ENCODE measurements around the gene ARRDC4.
A peak's percentile ranks its signal among the peaks of the same experiment; 100 is the strongest.

Gene ARRDC4

GRCh38 chr15:97955529-97955928, 5.0 kb upstream of the ARRDC4 start:
- Mint-ChIP-seq H3K4me3 (no peak overlapping the region), H3K36me3 (no peaks in the 10 kb centered on the region), H3K27me3 (no peaks in the 10 kb centered on the region), H3K27ac (no peak overlapping the region), H3K9me3 (ENCODE audit: low read depth) (no peaks in the 10 kb centered on the region), H3K4me1 (ENCODE audit: low read depth) (peaks cover 13% of the 10 kb centered on the region)

- Mint-ChIP-seq H3K36me3 (no peaks in the 10 kb centered on the region), H3K27ac (no peak overlapping the region), H3K9me3 (ENCODE audit: low read depth) (no peaks in the 10 kb centered on the region), H3K4me3 (peak overlapping the region; percentile 87), H3K27me3 (no peaks in the 10 kb centered on the region), H3K4me1 (ENCODE audit: low read depth) (peaks cover 37% of the 10 kb centered on the region)
Observed at GRCh38 chr15:97959724-97960363, 659 bp upstream of the ARRDC4 start.

DNA sequence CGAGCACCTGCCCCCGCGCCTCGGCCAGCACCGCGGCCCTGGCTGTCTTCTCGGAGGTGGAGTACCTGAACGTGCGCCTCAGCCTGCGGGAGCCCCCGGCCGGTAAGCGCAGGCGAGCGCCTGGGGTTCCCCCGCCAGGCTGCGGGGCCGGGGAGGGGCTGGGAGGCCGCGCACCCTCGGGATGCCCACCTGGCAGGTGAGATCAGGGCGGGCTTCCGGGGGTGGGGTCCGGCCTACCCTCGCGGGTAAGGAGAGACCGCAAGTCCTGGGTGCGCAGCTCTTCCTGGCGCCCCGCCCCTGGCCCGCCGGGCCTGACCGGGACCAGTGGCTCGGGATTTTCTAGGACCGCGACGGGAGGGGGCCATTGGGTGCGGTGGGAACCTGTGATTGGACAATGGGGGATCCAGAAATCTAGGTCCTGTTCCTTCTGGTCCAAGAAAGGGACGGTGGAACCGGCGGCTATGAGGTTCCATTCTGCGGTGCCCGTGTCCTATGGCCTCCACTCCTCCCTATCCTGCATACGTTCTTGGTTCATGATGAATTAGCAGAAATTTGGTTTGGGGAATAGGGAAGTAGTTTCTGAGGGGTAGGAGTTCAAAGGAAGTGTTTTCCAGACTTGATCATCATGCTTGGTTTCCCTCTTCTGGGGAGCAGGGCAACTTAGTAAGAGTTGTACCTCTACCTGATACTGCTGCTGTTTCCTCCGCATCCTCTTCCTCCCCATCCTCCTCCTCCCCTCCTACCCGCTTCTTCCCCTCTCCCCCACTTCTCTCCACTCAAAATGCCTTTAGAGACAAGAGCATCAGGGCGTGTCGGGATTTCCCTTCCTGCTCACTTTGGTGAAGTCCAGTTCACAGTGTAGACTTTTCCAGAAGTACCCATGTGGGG, 808 bp downstream of the ARRDC4 start:
- Mint-ChIP-seq H3K36me3 (no peaks in the 10 kb centered on the region), H3K9me3 (ENCODE audit: low read depth) (no peaks in the 10 kb centered on the region), H3K27me3 (no peaks in the 10 kb centered on the region), H3K4me1 (ENCODE audit: low read depth) (peaks cover 37% of the 10 kb centered on the region), H3K27ac (peak overlapping the region; percentile 77), H3K4me3 (peak overlapping the region; percentile 89)

GRCh38 chr15:97962263-97962662, 1.8 kb downstream of the ARRDC4 start:
- no peaks in the 10 kb centered on the region for H3K36me3 Mint-ChIP-seq
- no peaks in the 10 kb centered on the region for H3K27me3 Mint-ChIP-seq
- H3K27ac Mint-ChIP-seq: peak overlapping the region; percentile 77
- peak overlapping the region; percentile 89 for H3K4me3 Mint-ChIP-seq
- no peaks in the 10 kb centered on the region for H3K9me3 Mint-ChIP-seq (ENCODE audit: low read depth)
- H3K4me1 Mint-ChIP-seq (ENCODE audit: low read depth): peaks cover 37% of the 10 kb centered on the region

GRCh38 chr15:97963779-97964178, 3.3 kb downstream of the ARRDC4 start:
- H3K4me1 Mint-ChIP-seq (ENCODE audit: low read depth): peaks cover 37% of the 10 kb centered on the region
- H3K36me3 Mint-ChIP-seq: no peaks in the 10 kb centered on the region
- H3K27ac Mint-ChIP-seq: no peak overlapping the region
- no peaks in the 10 kb centered on the region for H3K27me3 Mint-ChIP-seq
- H3K9me3 Mint-ChIP-seq (ENCODE audit: low read depth): no peaks in the 10 kb centered on the region
- H3K4me3 Mint-ChIP-seq: no peak overlapping the region

- peaks cover 4% of the 10 kb centered on the region for H3K36me3 Mint-ChIP-seq
Observed at GRCh38 chr15:97966246-97966645, 5.7 kb downstream of the ARRDC4 start.

GRCh38 chr15:97966924-97967620, 6.6 kb downstream of the ARRDC4 start:
- Mint-ChIP-seq H3K36me3 (peaks cover 5% of the 10 kb centered on the region), H3K27me3 (no peaks in the 10 kb centered on the region), H3K9me3 (ENCODE audit: low read depth) (no peaks in the 10 kb centered on the region), H3K4me1 (ENCODE audit: low read depth) (peaks cover 16% of the 10 kb centered on the region), H3K27ac (no peak overlapping the region), H3K4me3 (no peak overlapping the region)

More at GRCh38 chr15:97966246-97966645, 5.7 kb downstream of the ARRDC4 start:
- no peaks in the 10 kb centered on the region for H3K9me3 Mint-ChIP-seq (ENCODE audit: low read depth)
- no peaks in the 10 kb centered on the region for H3K27me3 Mint-ChIP-seq
- H3K27ac Mint-ChIP-seq: no peak overlapping the region
- H3K4me1 Mint-ChIP-seq (ENCODE audit: low read depth): peaks cover 23% of the 10 kb centered on the region
- no peak overlapping the region for H3K4me3 Mint-ChIP-seq

DNA sequence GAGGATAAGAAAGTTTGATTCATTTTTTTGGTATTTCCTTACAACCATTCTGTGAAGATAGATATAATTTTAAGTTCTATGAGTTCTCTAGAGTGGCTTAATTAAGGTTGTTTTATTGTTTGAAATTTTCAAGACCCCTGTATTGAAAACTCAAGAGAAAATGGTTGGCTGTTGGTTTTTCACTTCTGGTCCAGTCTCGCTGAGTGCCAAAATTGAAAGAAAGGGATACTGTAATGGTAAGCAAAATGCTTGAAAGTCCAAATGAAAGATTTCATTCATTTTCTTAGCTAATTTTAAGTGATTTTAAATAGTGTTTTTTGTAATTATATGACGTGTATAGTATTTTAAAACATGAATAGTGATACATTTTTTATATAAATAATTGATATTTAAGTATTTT, 7.4 kb downstream of the ARRDC4 start:
- Mint-ChIP-seq H3K9me3 (ENCODE audit: low read depth) (no peaks in the 10 kb centered on the region), H3K4me1 (ENCODE audit: low read depth) (peaks cover 8% of the 10 kb centered on the region), H3K36me3 (peaks cover 5% of the 10 kb centered on the region), H3K27me3 (no peaks in the 10 kb centered on the region), H3K27ac (no peak overlapping the region), H3K4me3 (no peak overlapping the region)

DNA sequence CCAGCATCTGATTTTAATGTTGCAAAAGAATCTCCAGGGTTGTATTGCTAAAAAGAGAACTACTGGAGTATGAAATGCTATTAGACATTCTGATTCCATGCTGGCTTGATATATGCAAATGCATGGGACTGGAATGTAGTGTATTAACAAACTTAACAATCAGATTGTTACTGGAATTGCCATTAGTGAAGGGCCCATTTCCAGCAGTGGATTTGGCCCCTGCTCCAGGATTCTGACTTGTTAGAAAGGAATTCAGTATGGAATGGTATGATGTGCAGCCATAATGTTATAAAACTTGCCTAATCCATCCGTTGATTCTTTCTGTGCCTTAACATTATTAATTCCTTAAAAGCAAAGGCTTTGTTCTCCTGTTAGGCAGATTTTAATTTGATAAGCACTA, 7.9 kb downstream of the ARRDC4 start:
- Mint-ChIP-seq H3K9me3 (ENCODE audit: low read depth) (no peaks in the 10 kb centered on the region), H3K4me1 (ENCODE audit: low read depth) (peaks cover 3% of the 10 kb centered on the region), H3K4me3 (no peak overlapping the region), H3K27me3 (no peaks in the 10 kb centered on the region), H3K27ac (no peak overlapping the region), H3K36me3 (peaks cover 5% of the 10 kb centered on the region)

DNA sequence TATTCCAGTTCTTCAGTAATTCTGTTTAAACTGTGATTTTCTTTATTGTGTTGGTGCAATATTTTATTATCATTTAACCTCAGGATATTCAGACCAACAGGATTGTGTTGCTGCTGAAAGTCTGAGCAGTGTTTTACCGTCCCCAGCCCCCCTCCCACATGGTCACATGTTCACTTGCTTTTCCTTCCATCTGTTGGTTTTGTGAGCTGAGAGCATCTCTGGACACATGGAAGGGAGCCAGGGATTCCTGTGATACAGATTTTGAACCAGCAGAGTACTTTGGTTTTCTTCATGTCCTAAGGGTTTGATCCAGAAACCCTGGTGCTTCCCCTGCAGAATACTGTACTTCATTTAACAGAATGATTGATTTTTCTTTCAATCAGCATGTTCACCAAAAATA, 11.9 kb downstream of the ARRDC4 start:
- H3K36me3 Mint-ChIP-seq: peaks cover 5% of the 10 kb centered on the region
- no peak overlapping the region for H3K27ac Mint-ChIP-seq
- no peak overlapping the region for H3K4me3 Mint-ChIP-seq
- no peaks in the 10 kb centered on the region for H3K27me3 Mint-ChIP-seq
- no peaks in the 10 kb centered on the region for H3K9me3 Mint-ChIP-seq (ENCODE audit: low read depth)
- H3K4me1 Mint-ChIP-seq (ENCODE audit: low read depth): no peaks in the 10 kb centered on the region

DNA sequence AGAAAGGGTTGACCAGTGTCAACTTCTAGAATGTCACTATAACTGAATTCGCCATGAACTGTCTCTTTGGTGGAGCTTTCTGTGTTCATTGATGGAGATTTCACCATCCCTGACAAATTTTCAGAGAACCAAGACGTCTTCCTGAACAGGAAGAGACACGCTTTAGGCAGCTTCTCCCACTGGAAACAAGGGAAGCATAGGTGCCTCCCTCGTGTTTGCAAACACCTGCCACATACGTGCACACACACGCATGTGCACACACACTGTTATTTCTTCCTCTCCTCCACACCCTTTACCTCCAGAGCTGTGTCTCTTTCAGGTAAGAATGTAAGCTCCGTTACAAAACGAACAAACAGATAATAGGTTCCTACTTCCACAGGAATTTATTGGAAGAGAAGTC, 15.6 kb downstream of the ARRDC4 start:
- H3K27me3 Mint-ChIP-seq: no peaks in the 10 kb centered on the region

GRCh38 chr15:97976766-97977503, 16.4 kb downstream of the ARRDC4 start:
- no peak overlapping the region for H3K27ac Mint-ChIP-seq
- peaks cover 13% of the 10 kb centered on the region for H3K4me1 Mint-ChIP-seq (ENCODE audit: low read depth)
- no peaks in the 10 kb centered on the region for H3K9me3 Mint-ChIP-seq (ENCODE audit: low read depth)
- no peaks in the 10 kb centered on the region for H3K36me3 Mint-ChIP-seq
- H3K27me3 Mint-ChIP-seq: no peaks in the 10 kb centered on the region
- no peak overlapping the region for H3K4me3 Mint-ChIP-seq

More for the DNA sequence above, 15.6 kb downstream of the ARRDC4 start:
- no peaks in the 10 kb centered on the region for H3K9me3 Mint-ChIP-seq (ENCODE audit: low read depth)
- peaks cover 7% of the 10 kb centered on the region for H3K4me1 Mint-ChIP-seq (ENCODE audit: low read depth)
- H3K4me3 Mint-ChIP-seq: no peak overlapping the region
- peaks cover 3% of the 10 kb centered on the region for H3K36me3 Mint-ChIP-seq
- no peak overlapping the region for H3K27ac Mint-ChIP-seq

- no peak overlapping the region for H3K4me3 Mint-ChIP-seq
- H3K27ac Mint-ChIP-seq: no peak overlapping the region
- peaks cover 13% of the 10 kb centered on the region for H3K4me1 Mint-ChIP-seq (ENCODE audit: low read depth)
- no peaks in the 10 kb centered on the region for H3K9me3 Mint-ChIP-seq (ENCODE audit: low read depth)
- H3K36me3 Mint-ChIP-seq: no peaks in the 10 kb centered on the region
- H3K27me3 Mint-ChIP-seq: no peaks in the 10 kb centered on the region
Observed at GRCh38 chr15:97977734-97978133, 17.2 kb downstream of the ARRDC4 start.

DNA sequence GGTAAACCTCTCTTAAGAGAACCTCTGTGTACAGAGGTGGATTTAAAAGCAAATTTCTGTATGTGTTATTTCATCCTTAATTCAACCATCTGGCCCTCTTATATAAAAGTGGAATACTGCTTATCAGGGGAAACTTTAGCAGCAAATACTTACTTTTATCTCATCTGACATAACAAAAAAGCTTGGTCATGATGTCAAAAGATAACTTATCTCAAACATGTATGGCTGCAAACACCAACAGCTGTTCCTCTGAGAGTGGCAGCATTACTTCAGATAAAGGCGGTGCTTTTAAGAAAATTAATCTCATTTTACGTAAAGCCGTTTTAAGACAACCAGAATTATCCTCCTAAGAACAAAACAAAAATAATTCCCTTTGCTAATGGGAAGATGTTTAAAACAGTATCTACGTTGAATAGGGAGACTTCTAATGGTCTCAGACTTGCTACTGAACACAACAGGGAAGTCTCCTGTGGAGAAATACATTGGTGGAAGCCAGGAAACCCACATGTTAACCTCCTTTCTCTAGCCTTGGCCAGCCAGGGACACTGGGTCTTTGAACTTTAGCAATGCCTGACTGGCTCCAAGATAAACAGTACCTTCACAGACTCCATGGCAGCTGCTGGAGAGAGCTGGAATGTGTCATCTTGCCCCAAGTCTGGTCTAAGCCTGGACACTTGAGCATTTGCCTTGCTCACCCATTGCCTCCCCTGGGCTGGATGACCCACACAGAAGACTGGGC, 18.1 kb downstream of the ARRDC4 start:
- no peaks in the 10 kb centered on the region for H3K27me3 Mint-ChIP-seq
- H3K4me1 Mint-ChIP-seq (ENCODE audit: low read depth): peaks cover 15% of the 10 kb centered on the region
- H3K27ac Mint-ChIP-seq: no peak overlapping the region
- no peaks in the 10 kb centered on the region for H3K9me3 Mint-ChIP-seq (ENCODE audit: low read depth)
- no peak overlapping the region for H3K4me3 Mint-ChIP-seq
- H3K36me3 Mint-ChIP-seq: no peaks in the 10 kb centered on the region
